HepG2 (cell line): Measurements from ENCODE around the gene CIITA. TPM values are rescaled to one million over a fixed set of nuclear protein-coding genes. Genes with fewer than 3 reads are reported as not detected.

ENCODE experiments used
- MAFG ChIP-seq: sonication (generic); formaldehyde crosslinking; IDR thresholded peaks from 2 replicates; pipeline ENCODE4 v1.5.1; 2020; ENCODE audit warnings: mild to moderate bottlenecking, missing genetic modification reagents
- NFRKB ChIP-seq: fragments of 450-650 bp; IDR thresholded peaks from 2 replicates; pipeline ENCODE4 v1.6.1; 2017
- PHB2 ChIP-seq: fragments of 450-650 bp; IDR thresholded peaks from 2 replicates; pipeline ENCODE4 v1.6.1; 2018; ENCODE audit not compliant: partially characterized antibody
- ZNF30 ChIP-seq: sonication (generic); formaldehyde crosslinking; IDR thresholded peaks from 2 replicates; pipeline ENCODE4 v1.5.0; 2020; ENCODE audit warnings: mild to moderate bottlenecking, missing genetic modification reagents
- ZNF703 ChIP-seq: sonication (generic); formaldehyde crosslinking; IDR thresholded peaks from 2 replicates; pipeline ENCODE4 v1.5.1; 2020; ENCODE audit warnings: missing genetic modification reagents, mild to moderate bottlenecking, moderate library complexity, borderline replicate concordance
- polyA plus RNA-seq, 8 experiments: library from polyadenylated mRNA; depleted of rRNA in 3 of 8; stranded (reverse) in 7 of 8; unstranded in 1 of 8; fragments of >200 nt; fragmentation: Illumina TruSeq in 4 of 8; extraction: Trizol in 4 of 8; gene quantifications; 2 replicates each; pipeline versions ENCODE4 v1.2.1 to v1.2.3, GENCODE V29; 2011 to 2016; ENCODE audit warnings: low read depth in 4 of 8, missing spikeins in 1 of 8, mixed read lengths in 1 of 8; ENCODE audit not compliant: insufficient read depth in 1 of 8
- total RNA-seq, 5 experiments: library from RNA; depleted of rRNA; stranded (reverse); fragments of >200 nt; fragmentation: Illumina TruSeq; extraction: Trizol; gene quantifications; 2 replicates each; pipeline ENCODE4 v1.2.3, GENCODE V29; 2016; ENCODE audit warnings: low read depth in 1 of 5
- TF ChIP-seq, protein P1 (sequence below), 2 experiments: sonication (generic) in 1 of 2; formaldehyde crosslinking in 1 of 2; IDR thresholded peaks; 2 replicates each; pipeline versions ENCODE4 v1.5.1 to v1.6.1; 2011 to 2020; ENCODE audit warnings: borderline replicate concordance in 1 of 2, low read depth in 1 of 2, low read length in 1 of 2, mild to moderate bottlenecking in 1 of 2, missing genetic modification reagents in 1 of 2, moderate library complexity in 1 of 2
- TF ChIP-seq, protein P2 (sequence below): sonication (generic); formaldehyde crosslinking; conservative IDR thresholded peaks from 2 replicates; pipeline ENCODE4 v1.8.0; 2022; ENCODE audit warnings: missing genetic modification reagents
- TF ChIP-seq, protein P3 (sequence below): sonication (generic); formaldehyde crosslinking; IDR thresholded peaks from 2 replicates; pipeline ENCODE4 v1.5.1; 2020; ENCODE audit warnings: mild to moderate bottlenecking, missing genetic modification reagents, moderate library complexity
- TF ChIP-seq, protein P4 (sequence below): sonication (generic); formaldehyde crosslinking; IDR thresholded peaks from 2 replicates; pipeline ENCODE4 v1.4.0; 2020; ENCODE audit warnings: mild to moderate bottlenecking, missing genetic modification reagents
- TF ChIP-seq, protein P5 (sequence below): sonication (generic); formaldehyde crosslinking; IDR thresholded peaks from 2 replicates; pipeline ENCODE4 v1.4.0; 2020; ENCODE audit warnings: missing genetic modification reagents

Gene CIITA
- total and polyA plus RNA-seq, 2 of the 13 experiments (the other 11 are each of a cell fraction or from before 2014, with no cell fraction given): 0.08 to 0.09 TPM

- TF ChIP-seq, protein P1, sequence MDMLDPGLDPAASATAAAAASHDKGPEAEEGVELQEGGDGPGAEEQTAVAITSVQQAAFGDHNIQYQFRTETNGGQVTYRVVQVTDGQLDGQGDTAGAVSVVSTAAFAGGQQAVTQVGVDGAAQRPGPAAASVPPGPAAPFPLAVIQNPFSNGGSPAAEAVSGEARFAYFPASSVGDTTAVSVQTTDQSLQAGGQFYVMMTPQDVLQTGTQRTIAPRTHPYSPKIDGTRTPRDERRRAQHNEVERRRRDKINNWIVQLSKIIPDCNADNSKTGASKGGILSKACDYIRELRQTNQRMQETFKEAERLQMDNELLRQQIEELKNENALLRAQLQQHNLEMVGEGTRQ (IDR thresholded peaks at IDR 0.05; ENCODE audit: low read depth, low read length): no peak
- TF ChIP-seq, protein P1 (CRISPR knock-in tag; IDR thresholded peaks at IDR 0.05; ENCODE audit: borderline replicate concordance): no peak
- TF ChIP-seq ZNF703: no peak
- TF ChIP-seq, protein P2, sequence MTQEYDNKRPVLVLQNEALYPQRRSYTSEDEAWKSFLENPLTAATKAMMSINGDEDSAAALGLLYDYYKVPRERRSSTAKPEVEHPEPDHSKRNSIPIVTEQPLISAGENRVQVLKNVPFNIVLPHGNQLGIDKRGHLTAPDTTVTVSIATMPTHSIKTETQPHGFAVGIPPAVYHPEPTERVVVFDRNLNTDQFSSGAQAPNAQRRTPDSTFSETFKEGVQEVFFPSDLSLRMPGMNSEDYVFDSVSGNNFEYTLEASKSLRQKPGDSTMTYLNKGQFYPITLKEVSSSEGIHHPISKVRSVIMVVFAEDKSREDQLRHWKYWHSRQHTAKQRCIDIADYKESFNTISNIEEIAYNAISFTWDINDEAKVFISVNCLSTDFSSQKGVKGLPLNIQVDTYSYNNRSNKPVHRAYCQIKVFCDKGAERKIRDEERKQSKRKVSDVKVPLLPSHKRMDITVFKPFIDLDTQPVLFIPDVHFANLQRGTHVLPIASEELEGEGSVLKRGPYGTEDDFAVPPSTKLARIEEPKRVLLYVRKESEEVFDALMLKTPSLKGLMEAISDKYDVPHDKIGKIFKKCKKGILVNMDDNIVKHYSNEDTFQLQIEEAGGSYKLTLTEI (CRISPR knock-in tag): no peak
- no peak for TF ChIP-seq ZNF30 (CRISPR knock-in tag)
- TF ChIP-seq, protein P3, sequence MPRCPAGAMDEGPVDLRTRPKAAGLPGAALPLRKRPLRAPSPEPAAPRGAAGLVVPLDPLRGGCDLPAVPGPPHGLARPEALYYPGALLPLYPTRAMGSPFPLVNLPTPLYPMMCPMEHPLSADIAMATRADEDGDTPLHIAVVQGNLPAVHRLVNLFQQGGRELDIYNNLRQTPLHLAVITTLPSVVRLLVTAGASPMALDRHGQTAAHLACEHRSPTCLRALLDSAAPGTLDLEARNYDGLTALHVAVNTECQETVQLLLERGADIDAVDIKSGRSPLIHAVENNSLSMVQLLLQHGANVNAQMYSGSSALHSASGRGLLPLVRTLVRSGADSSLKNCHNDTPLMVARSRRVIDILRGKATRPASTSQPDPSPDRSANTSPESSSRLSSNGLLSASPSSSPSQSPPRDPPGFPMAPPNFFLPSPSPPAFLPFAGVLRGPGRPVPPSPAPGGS (CRISPR knock-in tag): no peak
- no peak for TF ChIP-seq PHB2
- TF ChIP-seq, protein P4, sequence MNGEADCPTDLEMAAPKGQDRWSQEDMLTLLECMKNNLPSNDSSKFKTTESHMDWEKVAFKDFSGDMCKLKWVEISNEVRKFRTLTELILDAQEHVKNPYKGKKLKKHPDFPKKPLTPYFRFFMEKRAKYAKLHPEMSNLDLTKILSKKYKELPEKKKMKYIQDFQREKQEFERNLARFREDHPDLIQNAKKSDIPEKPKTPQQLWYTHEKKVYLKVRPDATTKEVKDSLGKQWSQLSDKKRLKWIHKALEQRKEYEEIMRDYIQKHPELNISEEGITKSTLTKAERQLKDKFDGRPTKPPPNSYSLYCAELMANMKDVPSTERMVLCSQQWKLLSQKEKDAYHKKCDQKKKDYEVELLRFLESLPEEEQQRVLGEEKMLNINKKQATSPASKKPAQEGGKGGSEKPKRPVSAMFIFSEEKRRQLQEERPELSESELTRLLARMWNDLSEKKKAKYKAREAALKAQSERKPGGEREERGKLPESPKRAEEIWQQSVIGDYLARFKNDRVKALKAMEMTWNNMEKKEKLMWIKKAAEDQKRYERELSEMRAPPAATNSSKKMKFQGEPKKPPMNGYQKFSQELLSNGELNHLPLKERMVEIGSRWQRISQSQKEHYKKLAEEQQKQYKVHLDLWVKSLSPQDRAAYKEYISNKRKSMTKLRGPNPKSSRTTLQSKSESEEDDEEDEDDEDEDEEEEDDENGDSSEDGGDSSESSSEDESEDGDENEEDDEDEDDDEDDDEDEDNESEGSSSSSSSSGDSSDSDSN (CRISPR knock-in tag): peak; percentile 58
- TF ChIP-seq, protein P5, sequence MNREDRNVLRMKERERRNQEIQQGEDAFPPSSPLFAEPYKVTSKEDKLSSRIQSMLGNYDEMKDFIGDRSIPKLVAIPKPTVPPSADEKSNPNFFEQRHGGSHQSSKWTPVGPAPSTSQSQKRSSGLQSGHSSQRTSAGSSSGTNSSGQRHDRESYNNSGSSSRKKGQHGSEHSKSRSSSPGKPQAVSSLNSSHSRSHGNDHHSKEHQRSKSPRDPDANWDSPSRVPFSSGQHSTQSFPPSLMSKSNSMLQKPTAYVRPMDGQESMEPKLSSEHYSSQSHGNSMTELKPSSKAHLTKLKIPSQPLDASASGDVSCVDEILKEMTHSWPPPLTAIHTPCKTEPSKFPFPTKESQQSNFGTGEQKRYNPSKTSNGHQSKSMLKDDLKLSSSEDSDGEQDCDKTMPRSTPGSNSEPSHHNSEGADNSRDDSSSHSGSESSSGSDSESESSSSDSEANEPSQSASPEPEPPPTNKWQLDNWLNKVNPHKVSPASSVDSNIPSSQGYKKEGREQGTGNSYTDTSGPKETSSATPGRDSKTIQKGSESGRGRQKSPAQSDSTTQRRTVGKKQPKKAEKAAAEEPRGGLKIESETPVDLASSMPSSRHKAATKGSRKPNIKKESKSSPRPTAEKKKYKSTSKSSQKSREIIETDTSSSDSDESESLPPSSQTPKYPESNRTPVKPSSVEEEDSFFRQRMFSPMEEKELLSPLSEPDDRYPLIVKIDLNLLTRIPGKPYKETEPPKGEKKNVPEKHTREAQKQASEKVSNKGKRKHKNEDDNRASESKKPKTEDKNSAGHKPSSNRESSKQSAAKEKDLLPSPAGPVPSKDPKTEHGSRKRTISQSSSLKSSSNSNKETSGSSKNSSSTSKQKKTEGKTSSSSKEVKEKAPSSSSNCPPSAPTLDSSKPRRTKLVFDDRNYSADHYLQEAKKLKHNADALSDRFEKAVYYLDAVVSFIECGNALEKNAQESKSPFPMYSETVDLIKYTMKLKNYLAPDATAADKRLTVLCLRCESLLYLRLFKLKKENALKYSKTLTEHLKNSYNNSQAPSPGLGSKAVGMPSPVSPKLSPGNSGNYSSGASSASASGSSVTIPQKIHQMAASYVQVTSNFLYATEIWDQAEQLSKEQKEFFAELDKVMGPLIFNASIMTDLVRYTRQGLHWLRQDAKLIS (CRISPR knock-in tag): 0 out of 2 replicates have a peak, but pooled peaks have one; percentile 70
- TF ChIP-seq NFRKB: no peak
- TF ChIP-seq MAFG (CRISPR knock-in tag): 0 out of 2 replicates have a peak, but pooled peaks have one; percentile 45
Observed at GRCh38 chr16:10918294-10919002, 41.4 kb downstream of the CIITA start (continued).
